Measurements from ENCODE around the gene CDYL.

Gene CDYL

DNA sequence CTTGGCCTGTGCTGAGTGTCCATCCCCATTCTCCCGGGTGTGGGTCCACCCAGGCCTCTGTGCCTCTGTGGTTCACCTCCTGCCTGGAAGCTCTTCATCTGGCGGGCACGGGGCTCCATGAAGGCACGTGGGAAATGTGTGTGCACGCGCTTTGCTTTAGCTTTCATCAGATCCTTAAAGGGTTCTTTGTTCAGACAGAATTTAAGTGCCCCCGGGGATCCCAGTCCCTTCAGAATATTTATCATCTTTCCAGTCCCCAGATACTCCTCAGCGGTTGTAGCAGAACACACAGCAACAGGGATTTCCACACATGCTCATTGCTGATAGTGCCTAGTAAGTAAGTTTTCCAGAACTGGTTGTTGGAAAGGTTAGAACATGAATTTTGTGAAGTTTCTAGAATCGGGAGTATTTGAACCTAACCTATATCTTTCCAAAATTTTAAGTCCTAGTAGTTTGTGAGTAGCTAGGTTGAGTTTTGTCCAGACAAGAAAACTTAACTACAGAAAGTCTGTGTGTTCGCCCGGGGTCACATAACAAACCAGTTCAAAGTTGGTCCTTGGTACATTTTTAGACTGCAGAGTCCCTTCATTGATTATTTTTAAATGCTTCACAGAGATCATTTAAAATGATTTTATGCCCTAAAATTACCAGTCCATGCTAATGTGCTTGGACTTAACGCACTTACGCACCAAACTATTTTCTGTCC is 159.9 kb downstream of the CDYL start:
- Histone ChIP-seq H3K4me2 (peak overlapping the region; percentile 18; the same call in 1 of the 2 replicates), H3K79me2 (ENCODE audit: insufficient read depth, low read depth) (peaks cover 63% of the 10 kb centered on the region), H3K4me1 (ENCODE audit: low read depth, poor library complexity, severe bottlenecking) (peaks cover 100% of the 10 kb centered on the region), H3K27me3 (ENCODE audit: insufficient read depth, low read depth) (no peaks in the 10 kb centered on the region), H3K27ac (no peak overlapping the region), H3K9ac (no peak overlapping the region), H3K36me3 (ENCODE audit: insufficient read depth) (no peaks in the 10 kb centered on the region), H3K4me3 (IDR thresholded peaks at IDR 0.05; ENCODE audit: insufficient read depth, low read depth, low read length) (no peak overlapping the region), H2AFZ (ENCODE audit: low read depth) (no peak overlapping the region), H4K20me1 (ENCODE audit: insufficient read depth) (no peaks in the 10 kb centered on the region)
- TF ChIP-seq CTCF (conservative IDR thresholded peaks at IDR 0.05; ENCODE audit: low read depth, low read length): no peak; the same call in 1 of the 2 replicates

GRCh38 chr6:4936681-4937041 is 160.5 kb downstream of the CDYL start:
- no peak overlapping the region for H3K4me3 ChIP-seq (IDR thresholded peaks at IDR 0.05; ENCODE audit: insufficient read depth, low read depth, low read length)

GRCh38 chr6:4937414-4937813 is 161.2 kb downstream of the CDYL start:
- Histone ChIP-seq H3K4me2 (no peak overlapping the region), H4K20me1 (ENCODE audit: insufficient read depth) (no peaks in the 10 kb centered on the region), H3K27ac (no peak overlapping the region), H3K4me3 (IDR thresholded peaks at IDR 0.05; ENCODE audit: insufficient read depth, low read depth, low read length) (no peak overlapping the region), H3K79me2 (ENCODE audit: insufficient read depth, low read depth) (peaks cover 50% of the 10 kb centered on the region), H3K36me3 (ENCODE audit: insufficient read depth) (no peaks in the 10 kb centered on the region), H3K27me3 (ENCODE audit: insufficient read depth, low read depth) (no peaks in the 10 kb centered on the region), H3K9ac (no peak overlapping the region), H2AFZ (ENCODE audit: low read depth) (no peak overlapping the region), H3K4me1 (ENCODE audit: low read depth, poor library complexity, severe bottlenecking) (peaks cover 100% of the 10 kb centered on the region)
- no peak for TF ChIP-seq CTCF (conservative IDR thresholded peaks at IDR 0.05; ENCODE audit: low read depth, low read length)

More at GRCh38 chr6:4936681-4937041, 160.5 kb downstream of the CDYL start:
- Histone ChIP-seq H3K4me2 (peak overlapping the region; percentile 18; the same call in 1 of the 2 replicates), H2AFZ (ENCODE audit: low read depth) (no peak overlapping the region), H3K36me3 (ENCODE audit: insufficient read depth) (no peaks in the 10 kb centered on the region), H4K20me1 (ENCODE audit: insufficient read depth) (no peaks in the 10 kb centered on the region), H3K4me1 (ENCODE audit: low read depth, poor library complexity, severe bottlenecking) (peaks cover 100% of the 10 kb centered on the region), H3K9ac (no peak overlapping the region), H3K27me3 (ENCODE audit: insufficient read depth, low read depth) (no peaks in the 10 kb centered on the region), H3K79me2 (ENCODE audit: insufficient read depth, low read depth) (peaks cover 58% of the 10 kb centered on the region), H3K27ac (no peak overlapping the region)
- peak; percentile 72 for TF ChIP-seq CTCF (conservative IDR thresholded peaks at IDR 0.05; ENCODE audit: low read depth, low read length)

- Histone ChIP-seq H3K27me3 (ENCODE audit: insufficient read depth, low read depth) (no peaks in the 10 kb centered on the region), H3K4me3 (IDR thresholded peaks at IDR 0.05; ENCODE audit: insufficient read depth, low read depth, low read length) (no peak overlapping the region), H3K27ac (peak overlapping the region; percentile 71; the same call in 1 of the 2 replicates), H3K36me3 (ENCODE audit: insufficient read depth) (no peaks in the 10 kb centered on the region), H3K79me2 (ENCODE audit: insufficient read depth, low read depth) (peaks cover 40% of the 10 kb centered on the region), H4K20me1 (ENCODE audit: insufficient read depth) (no peaks in the 10 kb centered on the region), H3K9ac (no peak overlapping the region), H3K4me1 (ENCODE audit: low read depth, poor library complexity, severe bottlenecking) (peaks cover 100% of the 10 kb centered on the region), H3K4me2 (peak overlapping the region; percentile 74; the same call in 1 of the 2 replicates), H2AFZ (ENCODE audit: low read depth) (no peak overlapping the region)
- TF ChIP-seq CTCF (conservative IDR thresholded peaks at IDR 0.05; ENCODE audit: low read depth, low read length): no peak
Measured at GRCh38 chr6:4939241-4939640, 163.0 kb downstream of the CDYL start.
